K562 (cell line): ENCODE results near the gene PYCR2. TPM values are rescaled to one million over a fixed set of nuclear protein-coding genes. Genes with fewer than 3 reads are reported as not detected.

Experiments used
- ATAC-seq: fragments of 200-7000 bp; cut with Tn5 transposase; 3 replicates; pipeline ENCODE4 v1.9.1; 2020; ENCODE audit warnings: moderate library complexity
- BruUV-seq: library from RNA; stranded (reverse); fragments of 400-500 nt; replicated peaks from 2 replicates; lab custom pipeline; 2021; lab: Mats Ljungman, UMichigan
- CTCF ChIA-PET: fragments of 300-600 bp; formaldehyde crosslinking; extraction: SDS; loops from one replicate; lab custom pipeline; 2021; ENCODE audit warnings: low intra/inter-chr PET ratio; lab: Yijun Ruan, JAX
- POLR2A ChIA-PET: fragments of 300-600, 350-650 bp; sonication (Branson Sonifier 250); formaldehyde crosslinking; extraction: SDS; loops from one replicate; lab custom pipeline; 2021; ENCODE audit warnings: antibody characterized with exemption, inconsistent platforms; lab: Yijun Ruan, JAX
- DNase-seq, 4 experiments: peaks; one replicate each; pipeline versions ENCODE4 v3.0.0 to v3.0.0-alpha.2; 2011 to 2018; ENCODE audit warnings: low spot score in 3 of 4, mixed read lengths in 3 of 4; ENCODE audit errors: extremely low read depth in 1 of 4
- FAIRE-seq: peaks from 2 replicates; lab custom pipeline; 2011; peaks lifted over from hg19 to GRCh38; lab: Jason Lieb, UNC
- H2AFZ ChIP-seq: 2 replicates; pipeline ENCODE4 v1.6.0; 2011; ENCODE audit warnings: low read depth, low read length, control low read depth, inconsistent platforms
- H3K27ac ChIP-seq: fragments of 200-600 bp; 3 replicates; pipeline ENCODE4 v1.8.0; 2011; ENCODE audit warnings: low read depth, mild to moderate bottlenecking, control low read depth, inconsistent platforms, low read length, moderate library complexity, mixed read lengths; ENCODE audit errors: extremely low read depth
- H3K27me3 ChIP-seq, 2 experiments: fragments of 300-600 bp in 1 of 2; 2 replicates in 1 of 2; 3 replicates in 1 of 2; pipeline versions ENCODE4 v1.6.0 to v1.8.0; 2011; ENCODE audit warnings: inconsistent platforms in 2 of 2, low read length in 2 of 2, mild to moderate bottlenecking in 1 of 2, mixed read lengths in 1 of 2, moderate library complexity in 1 of 2; ENCODE audit not compliant: control insufficient read depth in 2 of 2, insufficient read depth in 2 of 2
- H3K36me3 ChIP-seq: fragments of 300-600 bp; 3 replicates; pipeline ENCODE4 v1.8.0; 2011; ENCODE audit warnings: mild to moderate bottlenecking, low read length, inconsistent platforms; ENCODE audit not compliant: control insufficient read depth, insufficient read depth
- H3K4me1 ChIP-seq, 2 experiments: fragments of 200-600 bp in 1 of 2; replicated peaks in 1 of 2; 2 replicates in 1 of 2; 3 replicates in 1 of 2; pipeline versions ENCODE4 v1.5.1 to v1.8.0; 2011; ENCODE audit warnings: inconsistent platforms in 2 of 2, low read length in 2 of 2, mild to moderate bottlenecking in 1 of 2, mixed read lengths in 1 of 2, moderate library complexity in 1 of 2; ENCODE audit not compliant: control insufficient read depth in 2 of 2, insufficient read depth in 2 of 2
- H3K4me2 ChIP-seq: 2 replicates; pipeline ENCODE4 v1.6.1; 2011; ENCODE audit warnings: low read length, control low read depth, inconsistent platforms, mixed read lengths; ENCODE audit not compliant: insufficient read depth
- H3K4me3 ChIP-seq: fragments of 200-600 bp; sonication (generic), shearing (Covaris generic); 2 replicates; pipeline ENCODE4 v1.5.1; 2016; ENCODE audit warnings: control low read depth, inconsistent platforms
- H3K79me2 ChIP-seq: fragments of 200-600 bp; 3 replicates; pipeline ENCODE4 v1.8.0; 2011; ENCODE audit warnings: low read length, inconsistent platforms; ENCODE audit not compliant: control insufficient read depth, insufficient read depth
- H3K9ac ChIP-seq, 2 experiments: 2 replicates each; pipeline versions ENCODE4 v1.6.0 to v1.6.1; 2011; ENCODE audit warnings: low read depth in 2 of 2, low read length in 2 of 2, control low read depth in 1 of 2, inconsistent platforms in 1 of 2, mild to moderate bottlenecking in 1 of 2, mixed read lengths in 1 of 2; ENCODE audit not compliant: insufficient read depth in 1 of 2
- H3K9me1 ChIP-seq: one replicate; pipeline ENCODE4 v1.6.0; 2011; ENCODE audit warnings: inconsistent platforms, mild to moderate bottlenecking, low read length, moderate library complexity; ENCODE audit not compliant: control insufficient read depth, insufficient read depth
- H3K9me3 ChIP-seq: replicated peaks from 2 replicates; pipeline ENCODE4 v1.5.1; 2011; ENCODE audit warnings: low read depth, low read length, inconsistent platforms; ENCODE audit not compliant: control insufficient read depth, insufficient read depth
- H4K20me1 ChIP-seq: replicated peaks from 2 replicates; pipeline ENCODE4 v1.6.1; 2011; ENCODE audit warnings: low read length, inconsistent platforms, mixed read lengths; ENCODE audit not compliant: control insufficient read depth, insufficient read depth
- C11orf30 ChIP-seq: fragments of 450-650 bp; IDR thresholded peaks from 2 replicates; pipeline ENCODE4 v1.6.1; 2016; ENCODE audit warnings: low read depth, mild to moderate bottlenecking
- E2F3 ChIP-seq: fragments of 250-450 bp; sonication (Bioruptor Pico); IDR thresholded peaks from 2 replicates; pipeline ENCODE4 v1.4.0; 2020; ENCODE audit warnings: mild to moderate bottlenecking
- FOSL1 ChIP-seq: fragments of 200-800 bp; sonication (Bioruptor generic); conservative IDR thresholded peaks from 2 replicates; pipeline ENCODE4 v1.6.1; 2016; ENCODE audit warnings: missing genetic modification characterization, missing compliant biosample characterization
- GATA2 ChIP-seq: sonication (generic); formaldehyde crosslinking; IDR thresholded peaks from 2 replicates; pipeline ENCODE4 v1.4.0; 2020; ENCODE audit warnings: mild to moderate bottlenecking, missing genetic modification reagents
- HDAC2 ChIP-seq: fragments of 450-650 bp; IDR thresholded peaks from 2 replicates; pipeline ENCODE4 v1.6.1; 2016; ENCODE audit warnings: mild to moderate bottlenecking
- KDM1A ChIP-seq, 2 experiments: fragments of 450-650 bp; IDR thresholded peaks; 2 replicates each; pipeline ENCODE4 v1.6.1; 2016; ENCODE audit warnings: mild to moderate bottlenecking in 2 of 2
- MEIS2 ChIP-seq: fragments of 450-650 bp; IDR thresholded peaks from 2 replicates; pipeline ENCODE4 v1.6.1; 2014; ENCODE audit warnings: mild to moderate bottlenecking; ENCODE audit not compliant: partially characterized antibody
- MLLT1 ChIP-seq, 2 experiments: fragments of 450-650 bp; IDR thresholded peaks; 2 replicates each; pipeline ENCODE4 v1.6.1; 2016
- MTA3 ChIP-seq: fragments of 450-650 bp; formaldehyde crosslinking; IDR thresholded peaks from 2 replicates; pipeline ENCODE4 v1.6.1; 2017; ENCODE audit warnings: mild to moderate bottlenecking, borderline replicate concordance
- NFE2 ChIP-seq: IDR thresholded peaks from 2 replicates; pipeline ENCODE4 v1.6.1; 2014; ENCODE audit warnings: antibody characterized with exemption, low read depth
- NFE2L1 ChIP-seq: fragments of 450-650 bp; IDR thresholded peaks from 2 replicates; pipeline ENCODE4 v1.6.1; 2016; ENCODE audit warnings: missing genetic modification characterization, low read depth, mild to moderate bottlenecking, missing compliant biosample characterization, moderate library complexity, borderline replicate concordance
- PTRF ChIP-seq: fragments of 450-650 bp; IDR thresholded peaks from 2 replicates; pipeline ENCODE4 v1.6.1; 2016; ENCODE audit warnings: mild to moderate bottlenecking, missing genetic modification characterization, missing compliant biosample characterization
- RUNX1 ChIP-seq: sonication (generic); IDR thresholded peaks from 2 replicates; pipeline ENCODE4 v1.6.1; 2016; ENCODE audit warnings: antibody characterized with exemption, low read depth
- SFPQ ChIP-seq: fragments of 200-400 bp; formaldehyde crosslinking; IDR thresholded peaks from 2 replicates; pipeline ENCODE4 v1.6.1; 2017; ENCODE audit warnings: mild to moderate bottlenecking, low read depth, low read length, moderate library complexity
- SNAPC5 ChIP-seq: fragments of 250-450 bp; sonication (Bioruptor Pico); IDR thresholded peaks from 2 replicates; pipeline ENCODE4 v1.8.0; 2021; ENCODE audit warnings: moderate library complexity, mild to moderate bottlenecking, inconsistent platforms
- TRIM25 ChIP-seq: fragments of 450-650 bp; IDR thresholded peaks from 2 replicates; pipeline ENCODE4 v1.7.0; 2016; ENCODE audit warnings: borderline replicate concordance
- ZNF212 ChIP-seq: fragments of 450-650 bp; formaldehyde crosslinking; IDR thresholded peaks from 2 replicates; pipeline ENCODE4 v1.4.0; 2020; ENCODE audit warnings: mild to moderate bottlenecking
- ZNF511 ChIP-seq: sonication (generic); formaldehyde crosslinking; IDR thresholded peaks from 2 replicates; pipeline ENCODE4 v1.8.0; 2022; ENCODE audit warnings: mild to moderate bottlenecking, missing genetic modification reagents
- ZNF764 ChIP-seq: fragments of 250-450 bp; sonication (Bioruptor Pico); IDR thresholded peaks from 2 replicates; pipeline ENCODE4 v1.4.0; 2020; ENCODE audit warnings: low read depth, mild to moderate bottlenecking, moderate library complexity
- WGBS: fragments of 100-300 bp; shearing (Covaris generic); methylation state at CpG from one replicate; pipeline ENCODE4 v1.1.6; 2016; ENCODE audit warnings: low coverage, mixed read lengths; ENCODE audit not compliant: insufficient coverage; ENCODE audit errors: missing lambda C conversion rate; 5-methylcytosine and 5-hydroxymethylcytosine counted together
- in situ Hi-C: fragments of 300-500 bp; cut with MboI; formaldehyde crosslinking; loops from 4 replicates; pipeline ENCODE4 v1.15.0; 2018; ENCODE audit warnings: inconsistent platforms, mixed read lengths
- intact Hi-C: fragments of 100-400 bp; cut with micrococcal nuclease; formaldehyde crosslinking; loops from 2 replicates; pipeline ENCODE4 v1.14.2; 2022
- polyA plus RNA-seq, 8 experiments: library from polyadenylated mRNA; depleted of rRNA in 4 of 8; stranded (reverse) in 5 of 8; unstranded in 3 of 8; fragments of >200 nt; fragmentation: Nextera tagmentation in 2 of 8; fragmentation: Illumina TruSeq in 1 of 8; extraction: Ambion mirVana in 2 of 8; extraction: Trizol in 1 of 8; gene quantifications; 2 replicates each; pipeline versions ENCODE4 v1.2.1 to v1.2.3, GENCODE V29; 2011 to 2014; ENCODE audit warnings: inconsistent platforms in 1 of 8, missing spikeins in 1 of 8
- total RNA-seq, 7 experiments: library from RNA; depleted of rRNA in 6 of 7; stranded (reverse); fragments of >200 nt in 6 of 7; fragmentation: Illumina TruSeq in 2 of 7; extraction: Trizol in 2 of 7; gene quantifications; 2 replicates each; pipeline versions ENCODE4 v1.2.1 to v1.2.3, GENCODE V29; 2011 to 2021; ENCODE audit warnings: low replicate concordance in 1 of 7

The PYCR2 gene
- total and polyA plus RNA-seq, 9 of the 15 experiments (the other 6 are each of a cell fraction or from before 2014, with no cell fraction given) = 5.5 to 219 (median 127) TPM

GRCh38 chr1:225917536-225917935 lies 6.5 kb downstream of the PYCR2 start:
- H3K27me3 ChIP-seq = no peaks in the 10 kb centered on the region
- H2AFZ ChIP-seq = no peak overlapping the region
- DNase-seq = peak in 1 of 4 experiments; percentile 37
- no peak overlapping the region for H3K4me2 ChIP-seq
- peak; percentile 18 for ATAC-seq
- H3K79me2 ChIP-seq = peaks cover 20% of the 10 kb centered on the region
- CTCF ChIA-PET = no interaction called here
- H3K36me3 ChIP-seq = peaks cover 55% of the 10 kb centered on the region
- POLR2A ChIA-PET = interaction anchor here (0.6 to 1.4 kb wide), 3 partner anchors 14 to 139 kb away, joined by 3 to 6 read pairs (median 3); no protein-coding TSS in a partner anchor
- in situ Hi-C loops (no loop called here), intact Hi-C loops (no loop called here)
- H3K27ac ChIP-seq = peak overlapping the region; percentile 27; the same call in 2 of the 3 replicates
- no peaks in the 10 kb centered on the region for H4K20me1 ChIP-seq
- H3K9me3 ChIP-seq = no peaks in the 10 kb centered on the region
- no peak overlapping the region for H3K4me3 ChIP-seq
- peaks cover 6 to 23% of the 10 kb centered on the region in 2 experiments; a peak in 4 of 5 replicates for H3K4me1 ChIP-seq
- BruUV-seq = no TSS peak
- H3K9ac ChIP-seq = no peak overlapping the region
- no peaks in the 10 kb centered on the region for H3K9me1 ChIP-seq
- WGBS = 67% methylated on average over 5 of the region's 5 CpGs
- FAIRE-seq = peak; percentile 77
- TF ChIP-seq NFE2 (peak; percentile 93), MLLT1 (IDR thresholded peaks at IDR 0.05) (no peak), RUNX1 (no peak), MEIS2 (no peak), C11orf30 (peak; percentile 95), SFPQ (no peak), HDAC2 (0 out of 2 replicates have a peak, but pooled peaks have one; percentile 36), E2F3 (no peak), SNAPC5 (CRISPR knock-in tag) (no peak), TRIM25 (no peak), ZNF511 (CRISPR knock-in tag) (no peak), PTRF (no peak), KDM1A (IDR thresholded peaks at IDR 0.05) (peak; percentile 26 to 42; a peak in 1 of 4 replicates), ZNF212 (CRISPR knock-in tag) (no peak), ZNF764 (no peak), FOSL1 (no peak), MTA3 (no peak), GATA2 (CRISPR knock-in tag) (no peak), NFE2L1 (tag) (peak; percentile 94)
